SU-DHL-6 (cell line): Measurements from ENCODE around the gene OASL.

ENCODE experiments used
- EZH2phosphoT487 ChIP-seq: fragments of 200-600 bp; sonication (generic), shearing (Covaris generic); conservative IDR thresholded peaks from 2 replicates; pipeline ENCODE4 v1.6.1; 2018; ENCODE audit warnings: mild to moderate bottlenecking, antibody characterized with exemption, low read length, moderate library complexity, mixed read lengths
- TF ChIP-seq, protein P1 (sequence below): fragments of 200-600 bp; sonication (generic); IDR thresholded peaks from one replicate; pipeline ENCODE4 v1.5.1; 2017; ENCODE audit warnings: antibody characterized with exemption, mild to moderate bottlenecking, low read length, moderate library complexity; ENCODE audit not compliant: insufficient read depth, poor library complexity, severe bottlenecking

- TF ChIP-seq, protein P1, sequence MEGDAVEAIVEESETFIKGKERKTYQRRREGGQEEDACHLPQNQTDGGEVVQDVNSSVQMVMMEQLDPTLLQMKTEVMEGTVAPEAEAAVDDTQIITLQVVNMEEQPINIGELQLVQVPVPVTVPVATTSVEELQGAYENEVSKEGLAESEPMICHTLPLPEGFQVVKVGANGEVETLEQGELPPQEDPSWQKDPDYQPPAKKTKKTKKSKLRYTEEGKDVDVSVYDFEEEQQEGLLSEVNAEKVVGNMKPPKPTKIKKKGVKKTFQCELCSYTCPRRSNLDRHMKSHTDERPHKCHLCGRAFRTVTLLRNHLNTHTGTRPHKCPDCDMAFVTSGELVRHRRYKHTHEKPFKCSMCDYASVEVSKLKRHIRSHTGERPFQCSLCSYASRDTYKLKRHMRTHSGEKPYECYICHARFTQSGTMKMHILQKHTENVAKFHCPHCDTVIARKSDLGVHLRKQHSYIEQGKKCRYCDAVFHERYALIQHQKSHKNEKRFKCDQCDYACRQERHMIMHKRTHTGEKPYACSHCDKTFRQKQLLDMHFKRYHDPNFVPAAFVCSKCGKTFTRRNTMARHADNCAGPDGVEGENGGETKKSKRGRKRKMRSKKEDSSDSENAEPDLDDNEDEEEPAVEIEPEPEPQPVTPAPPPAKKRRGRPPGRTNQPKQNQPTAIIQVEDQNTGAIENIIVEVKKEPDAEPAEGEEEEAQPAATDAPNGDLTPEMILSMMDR: no peak
- TF ChIP-seq EZH2phosphoT487: no peak
Observed at GRCh38 chr12:120984351-120984898, 54.6 kb downstream of the OASL start.
